Measurements from ENCODE around the gene SLC4A3.

SLC4A3 gene

DNA sequence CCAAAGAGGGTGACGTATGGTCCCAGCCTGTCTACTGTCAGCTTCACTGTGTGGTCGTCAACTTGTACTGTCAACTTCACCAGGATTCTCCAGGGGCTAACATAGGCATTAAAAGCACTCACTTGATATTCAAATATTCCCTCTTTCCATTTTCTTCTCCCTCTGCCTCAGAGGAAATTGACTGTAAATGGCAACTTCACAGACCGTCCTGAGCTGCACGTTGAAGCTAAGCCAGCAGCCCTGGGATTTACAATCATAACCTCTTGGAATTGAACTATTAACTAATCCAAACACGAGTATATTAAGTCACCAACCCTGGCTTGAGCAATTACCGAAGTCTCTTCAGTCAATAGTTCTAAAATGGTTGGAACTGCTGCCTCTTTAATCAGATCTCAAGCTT lies 38.5 kb downstream of the SLC4A3 start:
- no peak for DNase-seq (ENCODE audit: low read depth)
- TF ChIP-seq, protein P1, sequence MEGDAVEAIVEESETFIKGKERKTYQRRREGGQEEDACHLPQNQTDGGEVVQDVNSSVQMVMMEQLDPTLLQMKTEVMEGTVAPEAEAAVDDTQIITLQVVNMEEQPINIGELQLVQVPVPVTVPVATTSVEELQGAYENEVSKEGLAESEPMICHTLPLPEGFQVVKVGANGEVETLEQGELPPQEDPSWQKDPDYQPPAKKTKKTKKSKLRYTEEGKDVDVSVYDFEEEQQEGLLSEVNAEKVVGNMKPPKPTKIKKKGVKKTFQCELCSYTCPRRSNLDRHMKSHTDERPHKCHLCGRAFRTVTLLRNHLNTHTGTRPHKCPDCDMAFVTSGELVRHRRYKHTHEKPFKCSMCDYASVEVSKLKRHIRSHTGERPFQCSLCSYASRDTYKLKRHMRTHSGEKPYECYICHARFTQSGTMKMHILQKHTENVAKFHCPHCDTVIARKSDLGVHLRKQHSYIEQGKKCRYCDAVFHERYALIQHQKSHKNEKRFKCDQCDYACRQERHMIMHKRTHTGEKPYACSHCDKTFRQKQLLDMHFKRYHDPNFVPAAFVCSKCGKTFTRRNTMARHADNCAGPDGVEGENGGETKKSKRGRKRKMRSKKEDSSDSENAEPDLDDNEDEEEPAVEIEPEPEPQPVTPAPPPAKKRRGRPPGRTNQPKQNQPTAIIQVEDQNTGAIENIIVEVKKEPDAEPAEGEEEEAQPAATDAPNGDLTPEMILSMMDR (IDR thresholded peaks at IDR 0.05; ENCODE audit: control insufficient read depth, extremely low read depth, insufficient read depth), result no peak
- no peak overlapping the region for H3K4me3 ChIP-seq (ENCODE audit: low read depth, low read length)

DNA sequence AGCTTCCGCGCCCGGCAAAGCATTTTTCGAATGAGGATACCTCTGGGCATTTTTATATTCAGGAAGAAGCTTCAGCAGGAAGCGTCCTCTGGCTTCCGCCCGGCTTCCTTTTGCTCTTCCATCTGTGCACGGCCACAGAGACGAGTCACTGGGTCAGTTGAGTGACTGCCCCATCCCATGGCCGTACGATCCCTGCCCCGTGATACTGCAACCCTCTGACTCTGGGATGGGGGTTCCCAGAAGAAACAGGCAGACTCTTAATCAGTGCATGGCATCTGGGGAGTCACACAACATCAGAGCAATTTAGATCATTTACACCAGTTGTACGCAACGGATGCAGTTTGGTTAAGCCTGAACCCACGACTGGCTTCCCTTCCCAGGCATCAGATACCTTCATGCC lies 40.9 kb downstream of the SLC4A3 start:
- H3K4me3 ChIP-seq (ENCODE audit: low read depth, low read length), result no peak overlapping the region
- no peak for DNase-seq (ENCODE audit: low read depth)
- TF ChIP-seq, protein P1 (IDR thresholded peaks at IDR 0.05; ENCODE audit: control insufficient read depth, extremely low read depth, insufficient read depth), result no peak

DNA sequence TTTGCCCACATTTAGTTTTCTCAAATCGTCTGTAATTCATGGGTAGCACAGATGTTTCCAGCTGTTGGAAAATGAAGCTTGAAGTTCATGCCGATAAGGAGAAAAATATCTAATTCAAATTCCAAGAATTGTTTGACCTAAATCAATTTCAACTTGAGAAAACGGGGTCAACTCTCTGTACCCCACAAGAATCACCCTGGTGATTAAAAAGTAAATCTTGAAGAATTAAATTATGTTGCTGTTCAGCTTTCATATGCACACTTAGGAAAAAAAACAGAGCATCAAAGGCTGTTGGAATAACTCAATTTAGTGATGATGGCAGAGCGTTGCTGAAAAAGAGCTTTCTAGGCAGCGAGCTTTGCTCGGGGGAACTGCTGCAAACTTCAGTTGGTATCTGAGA lies 43.0 kb downstream of the SLC4A3 start:
- TF ChIP-seq, protein P1 (IDR thresholded peaks at IDR 0.05; ENCODE audit: control insufficient read depth, extremely low read depth, insufficient read depth), result no peak
- H3K4me3 ChIP-seq (ENCODE audit: low read depth, low read length), result no peak overlapping the region
- no peak for DNase-seq (ENCODE audit: low read depth)

DNA sequence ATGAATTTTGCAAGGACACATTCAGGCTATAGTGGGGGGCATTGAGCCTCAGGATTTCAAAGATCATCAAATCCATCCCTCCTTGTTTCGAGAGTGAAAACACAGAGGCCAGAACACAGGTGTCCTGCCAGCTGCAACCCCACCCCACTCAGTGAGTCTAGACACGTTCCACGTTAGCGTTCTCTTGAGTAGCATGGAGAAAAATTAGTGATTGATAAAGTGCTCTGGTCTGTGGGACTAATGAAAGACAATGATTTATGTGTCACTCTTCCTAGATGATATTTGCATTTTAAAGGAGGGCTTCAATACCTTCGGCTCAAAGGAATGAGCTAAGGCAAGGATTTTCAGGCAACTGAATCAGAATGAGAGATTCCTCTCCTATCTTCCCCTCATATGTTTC lies 43.8 kb downstream of the SLC4A3 start:
- no peak overlapping the region for H3K4me3 ChIP-seq (ENCODE audit: low read depth, low read length)
- DNase-seq (ENCODE audit: low read depth), result no peak
- TF ChIP-seq, protein P1 (IDR thresholded peaks at IDR 0.05; ENCODE audit: control insufficient read depth, extremely low read depth, insufficient read depth), result no peak

DNA sequence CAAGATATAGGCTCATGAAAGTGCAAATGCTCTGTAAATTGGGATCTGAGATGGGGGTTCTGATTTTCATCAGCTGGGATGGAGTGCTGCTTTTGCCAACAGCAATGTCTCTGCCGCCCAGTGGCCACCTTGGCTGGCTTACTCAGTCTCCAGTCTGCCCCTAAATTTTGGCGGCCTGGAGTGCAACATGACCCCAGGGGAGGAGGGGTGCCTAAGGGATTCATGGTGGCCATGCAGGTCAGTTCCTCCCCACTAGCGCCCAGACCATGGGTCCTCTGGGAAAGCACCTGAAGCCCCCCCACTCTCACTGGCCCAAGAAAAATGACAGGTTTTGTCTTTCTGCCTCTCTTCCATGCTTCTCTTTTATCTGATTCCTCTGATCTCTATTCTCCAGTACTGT lies 45.0 kb downstream of the SLC4A3 start:
- DNase-seq (ENCODE audit: low read depth), result no peak
- TF ChIP-seq, protein P1 (IDR thresholded peaks at IDR 0.05; ENCODE audit: control insufficient read depth, extremely low read depth, insufficient read depth), result no peak
- H3K4me3 ChIP-seq (ENCODE audit: low read depth, low read length), result no peak overlapping the region

DNA sequence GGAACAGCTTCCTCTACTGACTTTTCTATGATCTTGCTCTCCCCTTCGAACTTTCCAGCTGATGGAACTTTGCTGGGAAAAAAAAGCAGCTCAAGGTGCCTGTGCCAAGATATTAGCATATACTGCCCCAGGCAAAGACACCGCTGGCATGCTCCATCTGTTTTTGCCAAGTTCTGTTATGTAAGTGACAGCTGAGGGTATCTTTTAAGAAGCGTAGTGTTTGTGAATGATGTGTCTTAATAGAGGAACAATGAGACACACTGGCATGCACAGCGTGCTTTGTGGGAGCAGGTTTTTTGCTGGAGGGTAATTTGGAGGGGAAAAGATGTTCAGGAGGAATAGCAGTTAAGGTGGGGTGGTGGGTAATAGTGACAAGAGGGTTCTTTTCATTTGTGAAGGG lies 47.8 kb downstream of the SLC4A3 start:
- TF ChIP-seq, protein P1 (IDR thresholded peaks at IDR 0.05; ENCODE audit: control insufficient read depth, extremely low read depth, insufficient read depth), result no peak
- H3K4me3 ChIP-seq (ENCODE audit: low read depth, low read length), result no peak overlapping the region
- no peak for DNase-seq (ENCODE audit: low read depth)

DNA sequence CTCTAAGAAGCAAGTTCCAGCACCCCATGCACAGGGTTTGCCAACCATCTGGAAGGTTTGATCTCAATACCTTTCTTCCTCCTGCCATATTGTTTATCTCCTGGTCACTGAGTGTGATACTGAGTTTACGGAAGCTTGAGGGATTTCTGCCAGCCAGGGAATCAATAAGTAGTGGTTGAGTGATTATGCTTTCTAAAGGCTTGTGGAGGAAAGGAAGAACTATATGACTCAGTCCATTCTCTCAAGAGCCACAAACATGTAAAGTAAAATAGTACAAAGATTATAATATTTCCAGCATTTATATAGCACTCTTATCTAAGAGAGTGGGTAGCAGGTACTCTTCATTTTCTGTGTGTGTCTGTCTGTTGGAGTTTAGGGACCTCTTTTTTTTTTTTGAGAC lies 49.2 kb downstream of the SLC4A3 start:
- TF ChIP-seq, protein P1 (IDR thresholded peaks at IDR 0.05; ENCODE audit: control insufficient read depth, extremely low read depth, insufficient read depth), result no peak
- DNase-seq (ENCODE audit: low read depth), result no peak

More for the DNA sequence above, 49.2 kb downstream of the SLC4A3 start:
- H3K4me3 ChIP-seq (ENCODE audit: low read depth, low read length), result no peak overlapping the region
